NCI-H1930 (cell line): ENCODE measurements around the gene ARMC5.
"Not testable (repeated sequence)": the region's sequence is repeated elsewhere in the genome, so short reads cannot be mapped to it uniquely, and the experiment has no call there.

Source experiments
- DNase-seq, 2 experiments: peaks; one replicate each; lab custom pipeline; 2025; lab: John Stamatoyannopoulos, UW

ARMC5 gene

GRCh38 chr16:31458844-31459686 is at the start of gene ARMC5:
ARMC5 (plus strand) TSS chr16:31459501; CDS start chr16:31459525, 24 bp downstream.
- DNase-seq: peak; percentile 95 to 97

DNA sequence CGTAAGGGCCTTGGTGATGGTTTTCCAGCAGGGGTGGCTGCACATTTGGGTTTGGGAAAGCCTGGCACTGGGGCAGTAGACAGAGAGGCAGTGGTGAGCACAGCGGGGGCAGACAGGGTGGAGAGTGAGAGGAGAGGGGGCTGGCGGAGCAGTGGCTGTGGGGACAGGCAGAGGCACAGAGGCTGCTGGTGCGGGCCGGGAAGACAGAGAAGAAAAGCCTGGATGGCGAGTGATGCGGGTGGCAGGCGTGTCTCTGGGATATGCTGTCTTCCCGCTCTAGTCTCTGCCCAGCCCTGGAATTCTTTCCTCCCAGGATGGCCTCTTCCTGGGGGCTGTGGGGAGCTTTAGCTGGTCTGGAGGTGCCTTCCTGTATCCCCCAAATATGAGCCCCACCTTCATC is 49.2 kb upstream of the ARMC5 start:
- no peak for DNase-seq

GRCh38 chr16:31411024-31411844 is 48.1 kb upstream of the ARMC5 start:
- DNase-seq: no peak

DNA sequence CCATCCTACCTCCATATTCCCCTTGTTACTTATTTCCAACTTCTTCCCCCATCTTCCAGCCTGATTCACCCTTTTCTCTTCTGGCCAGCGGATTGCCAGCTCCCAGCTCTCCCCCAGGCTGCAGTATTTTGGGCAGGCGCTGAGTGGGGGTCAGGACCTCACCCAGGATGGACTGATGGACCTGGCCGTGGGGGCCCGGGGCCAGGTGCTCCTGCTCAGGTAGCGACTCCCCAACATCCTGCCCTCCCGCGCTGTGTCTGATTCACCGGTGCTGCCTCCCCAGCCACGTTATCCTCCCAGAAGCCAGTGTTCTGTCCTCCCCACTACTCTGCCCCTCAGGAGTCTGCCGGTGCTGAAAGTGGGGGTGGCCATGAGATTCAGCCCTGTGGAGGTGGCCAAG is 46.6 kb upstream of the ARMC5 start:
- DNase-seq: no peak

GRCh38 chr16:31413381-31413780 is 45.9 kb upstream of the ARMC5 start:
- no peak for DNase-seq

DNA sequence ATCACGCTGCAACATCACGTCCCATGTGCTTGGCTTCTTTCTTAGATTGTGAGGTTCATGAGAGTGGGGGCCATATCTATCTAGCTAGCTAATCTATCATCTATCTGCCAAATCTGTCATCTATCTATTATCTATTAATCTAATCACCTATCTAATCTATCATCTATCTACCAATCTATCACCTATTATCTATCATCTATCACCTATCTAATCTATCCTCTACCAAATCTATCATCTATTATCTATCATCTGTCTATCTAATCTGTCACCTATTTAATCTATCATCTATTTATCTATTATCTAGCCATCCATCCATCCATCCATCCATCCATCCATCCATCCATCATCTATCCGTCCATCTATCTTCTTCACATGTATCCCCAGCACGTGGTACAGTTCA is 45.4 kb upstream of the ARMC5 start:
- no peak for DNase-seq

DNA sequence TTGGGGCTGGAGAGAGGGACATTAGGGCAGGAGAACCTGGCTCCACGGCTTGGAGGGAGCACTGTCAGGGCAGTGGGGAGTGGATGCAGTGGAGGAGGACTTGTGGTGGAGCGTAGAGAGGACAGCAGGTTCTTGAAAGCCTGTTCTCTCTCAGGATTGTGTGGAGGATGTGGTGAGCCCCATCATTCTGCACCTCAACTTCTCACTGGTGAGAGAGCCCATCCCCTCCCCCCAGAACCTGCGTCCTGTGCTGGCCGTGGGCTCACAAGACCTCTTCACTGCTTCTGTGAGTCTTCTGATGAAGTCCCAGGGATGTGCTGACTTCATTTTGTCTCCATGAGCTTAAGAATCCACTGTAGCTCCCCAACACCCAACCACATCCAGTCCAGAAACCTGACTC is 44.6 kb upstream of the ARMC5 start:
- no peak for DNase-seq

- DNase-seq: no peak
These were observed 42.9 kb upstream of the ARMC5 start for GRCh38 chr16:31416371-31416770.

GRCh38 chr16:31417036-31417435 is 42.3 kb upstream of the ARMC5 start:
- not testable (repeated sequence) for DNase-seq

GRCh38 chr16:31417916-31418315 is 41.4 kb upstream of the ARMC5 start:
- DNase-seq: no peak

DNA sequence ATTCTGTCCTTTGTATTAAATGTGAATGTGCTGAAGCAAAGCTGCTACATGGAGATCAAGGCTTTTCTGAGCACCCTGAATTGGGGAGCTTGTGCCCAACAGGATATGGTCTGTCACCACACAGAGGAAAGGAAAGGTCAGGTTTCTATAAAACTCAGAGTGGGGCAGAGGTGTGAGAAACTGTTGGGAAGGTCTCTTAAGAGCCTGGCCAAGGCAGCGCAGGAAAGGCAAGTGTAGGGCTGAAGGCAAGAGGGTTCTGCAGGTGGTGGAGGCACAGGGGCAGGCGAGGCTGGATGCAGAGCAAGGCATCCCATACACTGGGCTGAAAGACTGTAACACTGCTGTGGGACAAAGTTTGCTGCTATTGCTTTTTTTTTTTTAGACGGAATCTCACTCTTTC is 39.3 kb upstream of the ARMC5 start:
- no peak for DNase-seq

DNA sequence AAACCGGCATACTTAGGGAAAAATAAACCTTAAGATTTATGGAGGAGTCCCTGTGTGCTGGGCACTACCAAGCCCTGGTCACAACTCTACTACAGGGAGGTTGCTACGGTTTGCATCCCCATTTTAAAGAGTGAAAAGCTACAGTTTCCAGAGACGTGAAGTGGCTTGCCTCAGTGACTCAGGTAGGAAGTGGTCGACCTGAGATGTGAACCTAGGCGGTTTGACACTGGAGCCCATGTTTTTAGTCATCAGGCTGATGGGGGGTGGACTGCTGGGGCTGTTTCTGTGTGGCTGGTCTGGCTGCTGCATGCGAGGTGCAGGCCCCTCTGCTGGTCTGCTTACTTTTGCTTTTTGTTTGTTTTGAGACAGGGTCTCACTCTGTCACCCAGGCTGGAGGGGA is 37.7 kb upstream of the ARMC5 start:
- DNase-seq: no peak

DNA sequence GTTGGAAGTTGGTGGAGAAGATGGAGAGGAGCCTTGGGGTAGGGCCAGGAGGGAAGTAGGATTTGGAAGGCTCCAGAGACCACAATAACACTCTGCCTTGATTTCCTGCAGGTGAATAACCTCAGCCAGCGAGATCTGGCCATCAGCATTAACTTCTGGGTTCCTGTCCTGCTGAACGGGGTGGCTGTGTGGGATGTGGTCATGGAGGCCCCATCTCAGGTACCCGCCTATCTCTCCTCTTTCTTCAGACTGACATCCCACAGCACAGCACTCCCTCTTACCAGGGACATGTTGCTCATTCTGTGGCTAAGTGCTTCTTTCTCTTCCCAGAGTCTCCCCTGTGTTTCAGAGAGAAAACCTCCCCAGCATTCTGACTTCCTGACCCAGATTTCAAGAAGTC is 36.1 kb upstream of the ARMC5 start:
- DNase-seq: no peak

GRCh38 chr16:31423801-31424200 is 35.5 kb upstream of the ARMC5 start:
- DNase-seq: no peak

- DNase-seq: peak; percentile 77 to 87
These were observed 31.6 kb upstream of the ARMC5 start for GRCh38 chr16:31427441-31428278.

GRCh38 chr16:31428279-31428597 is 31.1 kb upstream of the ARMC5 start, which contains the start of gene COX6A2:
COX6A2 (minus strand) TSS chr16:31428360; CDS start chr16:31428325, 35 bp downstream.
- DNase-seq: no peak

DNA sequence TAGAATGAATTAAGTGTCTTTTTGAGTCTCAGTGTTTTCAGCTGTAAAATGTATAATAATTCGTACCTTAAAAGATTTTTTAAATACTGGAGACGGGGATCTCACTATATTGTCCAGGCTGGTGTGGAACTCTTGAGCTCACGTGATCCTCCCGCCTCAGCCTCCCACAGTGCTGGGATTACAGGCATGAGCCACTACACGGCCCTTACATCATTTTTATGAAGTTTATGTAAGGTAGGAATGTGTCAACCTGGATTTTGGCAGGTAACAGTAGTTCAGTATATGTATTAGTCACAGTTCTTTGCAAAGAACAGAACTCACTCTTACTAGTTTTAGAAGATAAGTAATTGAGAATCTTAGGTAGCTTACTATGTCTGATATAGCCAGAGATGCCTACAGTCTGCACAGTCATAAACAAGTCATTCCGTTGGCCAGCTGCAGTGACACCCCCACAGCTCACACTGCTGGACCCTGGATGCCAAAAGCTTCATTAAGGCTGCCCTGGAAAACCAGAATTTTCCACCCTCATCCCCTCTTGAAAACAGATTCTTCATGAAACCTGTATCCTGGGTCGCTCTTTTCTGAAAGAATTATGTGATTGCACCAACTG is 30.6 kb upstream of the ARMC5 start:
- no peak for DNase-seq

GRCh38 chr16:31429314-31429713 is 30.0 kb upstream of the ARMC5 start:
- no peak for DNase-seq

DNA sequence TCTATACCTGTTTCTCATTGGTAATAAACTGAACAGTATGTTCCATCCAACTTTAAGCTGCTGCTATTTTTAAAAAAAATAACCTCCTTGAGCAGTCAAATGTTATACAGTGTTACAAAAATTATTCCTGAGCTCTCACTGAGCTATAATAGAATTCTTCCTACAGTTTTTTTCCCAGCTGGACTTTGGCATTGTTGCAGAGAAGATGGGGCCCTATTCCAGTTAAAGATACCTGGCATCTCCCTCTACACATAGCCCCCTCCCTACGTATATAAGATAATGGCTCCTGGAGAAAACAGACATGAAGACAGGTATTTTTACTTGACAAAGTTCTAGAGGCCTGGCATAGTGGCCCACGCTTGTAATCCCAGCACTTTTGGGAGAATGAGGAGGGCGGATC is 29.5 kb upstream of the ARMC5 start:
- no peak for DNase-seq

DNA sequence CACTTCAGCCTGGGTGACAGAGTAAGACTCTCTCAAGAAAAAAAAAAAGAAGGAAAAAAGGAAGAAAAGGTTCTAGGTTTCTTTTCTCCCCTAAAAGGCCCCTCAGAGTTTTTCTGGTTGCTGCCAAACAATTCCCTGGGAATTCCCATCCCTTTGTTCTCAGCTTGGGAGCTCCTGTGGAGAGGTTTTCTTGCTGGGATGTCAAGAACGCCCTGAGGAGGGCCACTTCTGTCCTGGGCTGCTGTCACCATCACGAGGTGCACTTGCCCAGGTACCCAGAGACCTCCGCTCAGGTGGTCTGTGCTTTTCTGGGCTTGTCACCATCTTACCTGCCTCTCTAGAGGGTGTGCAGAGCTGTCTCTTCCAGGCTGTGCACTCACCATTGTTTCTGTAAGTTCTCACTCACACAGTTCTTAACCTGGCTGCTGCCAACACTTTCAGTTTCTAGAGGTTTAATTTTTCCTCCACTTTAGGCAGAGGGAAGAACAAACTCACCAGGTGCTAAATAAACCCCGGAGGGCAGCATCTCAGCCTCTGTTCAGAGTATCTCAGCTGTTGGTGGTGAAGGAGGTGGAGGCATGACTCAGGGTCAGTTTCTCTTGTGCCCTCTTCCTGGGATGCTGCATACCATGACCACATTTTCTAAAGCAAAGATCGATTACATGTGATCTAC is 28.8 kb upstream of the ARMC5 start:
- DNase-seq: no peak
